Smooth muscle cell (in vitro differentiated cells): Measurements from ENCODE around the gene SPAG16. TPM values are rescaled to one million over a fixed set of nuclear protein-coding genes. Genes with fewer than 3 reads are reported as not detected.

ENCODE experiments used
- DNase-seq: peaks from one replicate; lab custom pipeline; 2025; ENCODE audit not compliant: unreplicated experiment; lab: John Stamatoyannopoulos, UW
- H2AFZ ChIP-seq: fragments of 200-600 bp; sonication (generic); 2 replicates; pipeline ENCODE4 v1.6.0; 2016; ENCODE audit warnings: antibody characterized with exemption, low read depth, mild to moderate bottlenecking
- H3F3A ChIP-seq: fragments of 200-600 bp; sonication (generic); 2 replicates; pipeline ENCODE4 v1.6.0; 2017; ENCODE audit warnings: antibody characterized with exemption, low read depth
- H3K27ac ChIP-seq: fragments of 200-600 bp; sonication (generic); 2 replicates; pipeline ENCODE4 v1.5.1; 2016; ENCODE audit warnings: low read depth, mild to moderate bottlenecking
- H3K27me3 ChIP-seq: fragments of 200-600 bp; sonication (generic); 2 replicates; pipeline ENCODE4 v1.6.1; 2016; ENCODE audit warnings: low read depth, mild to moderate bottlenecking
- H3K36me3 ChIP-seq: fragments of 200-600 bp; sonication (generic); 2 replicates; pipeline ENCODE4 v1.5.1; 2016; ENCODE audit warnings: low read depth
- H3K4me1 ChIP-seq: fragments of 200-600 bp; sonication (generic); 2 replicates; pipeline ENCODE4 v1.5.1; 2016; ENCODE audit warnings: low read depth
- H3K4me2 ChIP-seq: fragments of 200-600 bp; sonication (generic); 2 replicates; pipeline ENCODE4 v1.6.0; 2016; ENCODE audit warnings: mild to moderate bottlenecking
- H3K4me3 ChIP-seq: fragments of 200-600 bp; sonication (generic); 2 replicates; pipeline ENCODE4 v1.5.1; 2016; ENCODE audit warnings: mild to moderate bottlenecking
- H3K79me2 ChIP-seq: fragments of 200-600 bp; sonication (generic); 2 replicates; pipeline ENCODE4 v1.6.0; 2016; ENCODE audit warnings: low read depth, mild to moderate bottlenecking
- H3K9ac ChIP-seq: fragments of 200-600 bp; sonication (generic); 2 replicates; pipeline ENCODE4 v1.6.0; 2016; ENCODE audit warnings: low read depth
- H3K9me3 ChIP-seq: fragments of 200-600 bp; sonication (generic); replicated peaks from 2 replicates; pipeline ENCODE4 v1.5.1; 2016; ENCODE audit warnings: low read depth
- H4K20me1 ChIP-seq: fragments of 200-600 bp; sonication (generic); 2 replicates; pipeline ENCODE4 v1.6.0; 2016; ENCODE audit warnings: low read depth
- WGBS: methylation state at CpG from one replicate; pipeline ENCODE4 v1.1.7; 2016; ENCODE audit warnings: low lambda C conversion rate; 5-methylcytosine and 5-hydroxymethylcytosine counted together
- polyA plus RNA-seq: library from polyadenylated mRNA; unstranded; fragments of >200 nt; fragmentation: Nextera tagmentation; extraction: Ambion mirVana; gene quantifications from 2 replicates; pipeline ENCODE4 v1.2.1, GENCODE V29; 2016
- total RNA-seq: library from RNA; depleted of rRNA; stranded (reverse); fragments of >200 nt; gene quantifications from 2 replicates; pipeline ENCODE4 v1.2.3, GENCODE V29; 2014
- TF ChIP-seq, protein P1 (sequence below): fragments of 200-600 bp; sonication (generic); IDR thresholded peaks from 2 replicates; pipeline ENCODE4 v1.5.1; 2017; ENCODE audit warnings: borderline replicate concordance, mild to moderate bottlenecking, antibody characterized with exemption; ENCODE audit not compliant: insufficient read depth, poor library complexity, severe bottlenecking

Gene SPAG16
- total and polyA plus RNA-seq, 2 experiments from 2014 or later: 32.1 to 40.6 TPM

DNA sequence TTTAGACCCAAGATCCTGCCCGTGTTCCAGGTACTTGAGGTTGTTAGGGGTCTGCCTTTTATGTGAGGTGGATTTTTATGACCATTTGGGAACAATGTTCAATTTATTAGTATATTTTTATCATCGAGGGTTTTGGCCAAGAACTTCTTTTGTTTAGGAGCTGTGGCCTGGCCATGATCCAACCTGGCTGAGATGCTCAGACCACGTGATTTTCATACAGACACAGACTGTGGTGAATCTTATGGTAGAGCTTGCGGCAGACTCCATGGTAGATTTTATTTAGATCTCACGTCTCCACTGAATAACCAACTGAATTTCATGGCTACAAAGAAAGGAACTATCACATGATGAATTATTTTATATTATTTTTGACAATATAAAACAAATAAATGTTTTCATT, 721.1 kb downstream of the SPAG16 start:
- Histone ChIP-seq H3K4me2 (no peak overlapping the region), H2AFZ (no peak overlapping the region), H3K27me3 (no peaks in the 10 kb centered on the region), H3F3A (no peaks in the 10 kb centered on the region), H3K79me2 (no peaks in the 10 kb centered on the region), H3K4me1 (no peaks in the 10 kb centered on the region), H3K4me3 (no peak overlapping the region), H3K9ac (no peak overlapping the region), H3K27ac (no peak overlapping the region), H3K36me3 (no peaks in the 10 kb centered on the region), H3K9me3 (peaks cover 5% of the 10 kb centered on the region), H4K20me1 (no peaks in the 10 kb centered on the region)
- TF ChIP-seq, protein P1, sequence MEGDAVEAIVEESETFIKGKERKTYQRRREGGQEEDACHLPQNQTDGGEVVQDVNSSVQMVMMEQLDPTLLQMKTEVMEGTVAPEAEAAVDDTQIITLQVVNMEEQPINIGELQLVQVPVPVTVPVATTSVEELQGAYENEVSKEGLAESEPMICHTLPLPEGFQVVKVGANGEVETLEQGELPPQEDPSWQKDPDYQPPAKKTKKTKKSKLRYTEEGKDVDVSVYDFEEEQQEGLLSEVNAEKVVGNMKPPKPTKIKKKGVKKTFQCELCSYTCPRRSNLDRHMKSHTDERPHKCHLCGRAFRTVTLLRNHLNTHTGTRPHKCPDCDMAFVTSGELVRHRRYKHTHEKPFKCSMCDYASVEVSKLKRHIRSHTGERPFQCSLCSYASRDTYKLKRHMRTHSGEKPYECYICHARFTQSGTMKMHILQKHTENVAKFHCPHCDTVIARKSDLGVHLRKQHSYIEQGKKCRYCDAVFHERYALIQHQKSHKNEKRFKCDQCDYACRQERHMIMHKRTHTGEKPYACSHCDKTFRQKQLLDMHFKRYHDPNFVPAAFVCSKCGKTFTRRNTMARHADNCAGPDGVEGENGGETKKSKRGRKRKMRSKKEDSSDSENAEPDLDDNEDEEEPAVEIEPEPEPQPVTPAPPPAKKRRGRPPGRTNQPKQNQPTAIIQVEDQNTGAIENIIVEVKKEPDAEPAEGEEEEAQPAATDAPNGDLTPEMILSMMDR: no peak
- no peak for DNase-seq
- 90% methylated on average over 5 of the region's 5 CpGs for WGBS

DNA sequence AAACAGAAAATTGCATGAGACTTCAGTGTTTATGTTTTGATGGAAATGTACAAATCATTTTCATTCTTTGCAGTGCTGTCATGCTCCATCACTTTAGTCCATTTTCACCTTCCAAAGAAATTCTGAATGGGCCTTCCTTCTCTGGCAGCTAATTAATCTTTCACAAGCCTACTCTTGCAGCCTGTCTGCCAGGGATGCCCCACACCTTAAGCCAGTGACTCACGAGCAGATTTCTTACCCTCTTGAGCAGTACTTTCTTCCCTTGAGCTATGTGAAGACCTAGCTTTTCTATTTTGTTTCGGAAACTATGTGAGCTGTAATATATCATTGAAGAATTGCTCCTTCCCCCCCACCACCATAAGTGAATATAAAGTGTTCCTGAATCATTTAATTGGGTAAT, 722.3 kb downstream of the SPAG16 start:
- Histone ChIP-seq H3K4me3 (no peak overlapping the region), H3K9me3 (peaks cover 5% of the 10 kb centered on the region), H3K4me2 (no peak overlapping the region), H3K27me3 (no peaks in the 10 kb centered on the region), H3K36me3 (no peaks in the 10 kb centered on the region), H3K79me2 (no peaks in the 10 kb centered on the region), H3K4me1 (no peaks in the 10 kb centered on the region), H3K27ac (no peak overlapping the region), H3F3A (no peaks in the 10 kb centered on the region), H4K20me1 (no peaks in the 10 kb centered on the region), H3K9ac (no peak overlapping the region), H2AFZ (no peak overlapping the region)
- no peak for DNase-seq
- TF ChIP-seq, protein P1: no peak
- WGBS: 65% methylated on average over 2 of the region's 2 CpGs

DNA sequence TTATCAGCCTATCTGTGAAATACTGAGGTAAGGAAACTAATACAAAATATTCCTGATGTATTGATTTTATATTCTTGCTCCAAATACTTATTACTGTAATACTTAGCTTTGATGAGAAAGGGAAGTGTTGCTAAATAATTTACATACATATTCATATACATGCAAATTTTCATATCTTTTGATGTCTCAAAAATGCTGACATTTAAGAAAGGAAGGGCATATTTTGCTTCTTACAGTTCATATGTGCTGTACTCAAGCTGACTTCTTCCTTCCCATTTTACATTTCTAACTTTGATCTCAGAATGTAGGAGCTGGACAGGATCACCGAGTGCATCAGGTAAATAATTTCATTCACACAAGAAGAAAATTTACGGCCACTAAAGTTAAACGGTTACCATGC, 727.4 kb downstream of the SPAG16 start:
- Histone ChIP-seq H3K9ac (no peak overlapping the region), H4K20me1 (no peaks in the 10 kb centered on the region), H3K79me2 (no peaks in the 10 kb centered on the region), H3K4me1 (no peaks in the 10 kb centered on the region), H3K36me3 (no peaks in the 10 kb centered on the region), H3K4me3 (no peak overlapping the region), H2AFZ (no peak overlapping the region), H3K4me2 (no peak overlapping the region), H3K27ac (no peak overlapping the region), H3F3A (no peaks in the 10 kb centered on the region), H3K27me3 (no peaks in the 10 kb centered on the region), H3K9me3 (peaks cover 5% of the 10 kb centered on the region)
- 81% methylated on average over 3 of the region's 3 CpGs for WGBS
- no peak for DNase-seq
- TF ChIP-seq, protein P1: no peak

DNA sequence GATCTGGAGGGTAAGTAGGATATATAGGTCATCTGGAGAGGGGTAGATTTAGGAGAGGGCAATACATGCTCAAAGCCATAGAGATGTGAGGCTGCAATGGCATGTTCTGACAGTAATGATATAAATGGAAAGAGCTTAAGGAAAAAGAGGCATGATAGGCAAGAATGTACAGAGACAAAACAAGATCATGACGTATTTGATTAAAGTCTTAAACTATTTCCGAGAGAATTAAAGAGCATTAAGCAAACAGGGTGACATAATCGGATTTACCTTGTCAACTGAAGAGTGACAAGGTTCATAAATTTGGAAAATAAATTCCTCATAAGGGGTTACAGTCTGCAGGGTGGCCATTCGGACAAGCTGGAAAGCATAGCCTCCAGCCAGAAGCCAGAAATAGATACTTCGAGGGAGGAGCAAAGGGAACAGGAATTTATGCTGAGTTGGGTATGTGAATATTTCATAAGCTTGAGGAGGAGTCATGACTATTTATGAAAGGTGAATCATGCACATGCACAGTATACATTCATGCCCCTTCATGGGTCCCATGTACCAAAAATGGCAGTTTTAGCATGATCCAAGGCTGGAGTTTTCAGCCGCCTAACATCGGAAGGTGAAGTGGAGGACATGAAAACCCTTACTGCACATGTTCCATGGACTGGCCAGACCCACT, 730.4 kb downstream of the SPAG16 start:
- no peak overlapping the region for H3K9ac ChIP-seq
- 90% methylated on average over 7 of the region's 7 CpGs for WGBS
- H3K4me1 ChIP-seq: no peaks in the 10 kb centered on the region
- H4K20me1 ChIP-seq: no peaks in the 10 kb centered on the region
- H3K79me2 ChIP-seq: no peaks in the 10 kb centered on the region
- DNase-seq: no peak
- no peak overlapping the region for H2AFZ ChIP-seq
- H3K27me3 ChIP-seq: no peaks in the 10 kb centered on the region
- TF ChIP-seq, protein P1: no peak
- no peak overlapping the region for H3K4me3 ChIP-seq
- peaks cover 6% of the 10 kb centered on the region for H3F3A ChIP-seq
- no peaks in the 10 kb centered on the region for H3K36me3 ChIP-seq
- no peak overlapping the region for H3K27ac ChIP-seq
- no peaks in the 10 kb centered on the region for H3K9me3 ChIP-seq
- H3K4me2 ChIP-seq: no peak overlapping the region
